ENCODE data around the gene CSRP3. TPM values are rescaled to one million over a fixed set of nuclear protein-coding genes. Genes with fewer than 3 reads are reported as not detected.

CSRP3 gene
- total RNA-seq, 2 experiments from 2014 or later = not detected

GRCh38 chr11:19161651-19162050 is 40.1 kb downstream of the CSRP3 start:
- H3K27ac Mint-ChIP-seq = no peak overlapping the region
- H3K27me3 Mint-ChIP-seq = no peaks in the 10 kb centered on the region
- H3K36me3 ChIP-seq (ENCODE audit: insufficient read depth, low read length) = peaks cover 34% of the 10 kb centered on the region
- H3K36me3 Mint-ChIP-seq (ENCODE audit: low read depth) = peaks cover 95% of the 10 kb centered on the region
- no peaks in the 10 kb centered on the region for H3K27me3 ChIP-seq (ENCODE audit: control insufficient read depth in 1 of 2, insufficient read depth in 2 of 2, low read length in 2 of 2)
- H3K4me1 ChIP-seq (ENCODE audit: insufficient read depth, low read length) = no peaks in the 10 kb centered on the region
- DNase-seq (no peak), ATAC-seq (ENCODE audit: poor library complexity) (no peak)
- no peak overlapping the region for H3K4me3 ChIP-seq (ENCODE audit: low read length)
- POLR2A ChIA-PET = no interaction called here
- TF ChIP-seq, protein P1, sequence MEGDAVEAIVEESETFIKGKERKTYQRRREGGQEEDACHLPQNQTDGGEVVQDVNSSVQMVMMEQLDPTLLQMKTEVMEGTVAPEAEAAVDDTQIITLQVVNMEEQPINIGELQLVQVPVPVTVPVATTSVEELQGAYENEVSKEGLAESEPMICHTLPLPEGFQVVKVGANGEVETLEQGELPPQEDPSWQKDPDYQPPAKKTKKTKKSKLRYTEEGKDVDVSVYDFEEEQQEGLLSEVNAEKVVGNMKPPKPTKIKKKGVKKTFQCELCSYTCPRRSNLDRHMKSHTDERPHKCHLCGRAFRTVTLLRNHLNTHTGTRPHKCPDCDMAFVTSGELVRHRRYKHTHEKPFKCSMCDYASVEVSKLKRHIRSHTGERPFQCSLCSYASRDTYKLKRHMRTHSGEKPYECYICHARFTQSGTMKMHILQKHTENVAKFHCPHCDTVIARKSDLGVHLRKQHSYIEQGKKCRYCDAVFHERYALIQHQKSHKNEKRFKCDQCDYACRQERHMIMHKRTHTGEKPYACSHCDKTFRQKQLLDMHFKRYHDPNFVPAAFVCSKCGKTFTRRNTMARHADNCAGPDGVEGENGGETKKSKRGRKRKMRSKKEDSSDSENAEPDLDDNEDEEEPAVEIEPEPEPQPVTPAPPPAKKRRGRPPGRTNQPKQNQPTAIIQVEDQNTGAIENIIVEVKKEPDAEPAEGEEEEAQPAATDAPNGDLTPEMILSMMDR (IDR thresholded peaks at IDR 0.05) = no peak
- H3K4me1 Mint-ChIP-seq (ENCODE audit: low read depth) = no peaks in the 10 kb centered on the region
- intact Hi-C loops (cut with DNase I, micrococcal nuclease) = no loop called here
- no peaks in the 10 kb centered on the region for H3K9me3 Mint-ChIP-seq
- CTCF ChIA-PET = no interaction called here
- no peak overlapping the region for H3K4me3 Mint-ChIP-seq
- H3K27ac ChIP-seq (ENCODE audit: low read depth in 1 of 2, low read length in 2 of 2) = no peak overlapping the region
- H3K9me3 ChIP-seq (ENCODE audit: control insufficient read depth in 1 of 2, insufficient read depth in 1 of 2, low read length in 2 of 2) = no peaks in the 10 kb centered on the region

DNA sequence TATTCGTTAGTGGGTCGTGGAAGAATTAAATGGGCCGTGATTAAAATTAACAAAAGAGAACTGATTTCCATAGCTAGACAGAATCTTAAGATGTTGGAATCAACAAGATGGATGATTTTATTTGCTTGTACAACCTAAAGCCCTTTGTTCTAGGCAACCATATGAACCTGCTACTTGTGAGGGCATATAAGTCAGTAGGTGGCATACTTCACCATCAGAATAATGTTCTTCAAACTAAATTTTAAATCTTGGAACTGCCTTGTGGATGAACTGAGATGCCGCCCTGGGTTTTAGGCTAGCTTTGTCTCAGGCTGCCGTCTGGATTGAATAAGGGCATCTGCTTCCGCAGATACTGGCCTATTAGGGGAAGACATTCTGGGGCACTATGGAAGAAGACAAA is 40.9 kb downstream of the CSRP3 start:
- no peak overlapping the region for H3K4me3 Mint-ChIP-seq
- no peaks in the 10 kb centered on the region for H3K9me3 Mint-ChIP-seq
- H3K27ac ChIP-seq (ENCODE audit: low read depth in 1 of 2, low read length in 2 of 2) = no peak overlapping the region
- no peaks in the 10 kb centered on the region for H3K4me1 ChIP-seq (ENCODE audit: insufficient read depth, low read length)
- ChIA-PET CTCF (no interaction called here), POLR2A (no interaction called here)
- no peaks in the 10 kb centered on the region for H3K9me3 ChIP-seq (ENCODE audit: control insufficient read depth in 1 of 2, insufficient read depth in 1 of 2, low read length in 2 of 2)
- DNase-seq = no peak
- no peaks in the 10 kb centered on the region for H3K27me3 ChIP-seq (ENCODE audit: control insufficient read depth in 1 of 2, insufficient read depth in 2 of 2, low read length in 2 of 2)
- H3K27me3 Mint-ChIP-seq = no peaks in the 10 kb centered on the region
- no peak overlapping the region for H3K4me3 ChIP-seq (ENCODE audit: low read length)
- TF ChIP-seq, protein P1 (IDR thresholded peaks at IDR 0.05) = no peak
- intact Hi-C loops (cut with DNase I, micrococcal nuclease) = no loop called here
- peaks cover 30% of the 10 kb centered on the region for H3K36me3 ChIP-seq (ENCODE audit: insufficient read depth, low read length)
- no peak for ATAC-seq (ENCODE audit: poor library complexity)
- H3K4me1 Mint-ChIP-seq (ENCODE audit: low read depth) = no peaks in the 10 kb centered on the region
- no peak overlapping the region for H3K27ac Mint-ChIP-seq
- peaks cover 94% of the 10 kb centered on the region for H3K36me3 Mint-ChIP-seq (ENCODE audit: low read depth)

GRCh38 chr11:19156892-19157291 is 44.9 kb downstream of the CSRP3 start:
- ChIA-PET POLR2A (no interaction called here), CTCF (interaction anchor here (1.0 kb wide), 1 partner anchor 58 kb away, joined by 3 read pairs; no protein-coding TSS in a partner anchor)
- intact Hi-C loops (cut with DNase I, micrococcal nuclease) = loop anchor here in 1 of 2 experiments (5.0 kb wide), 1 partner anchor 85 kb away; no protein-coding TSS in a partner anchor
- H3K9me3 Mint-ChIP-seq = no peaks in the 10 kb centered on the region
- no peaks in the 10 kb centered on the region for H3K27me3 ChIP-seq (ENCODE audit: control insufficient read depth in 1 of 2, insufficient read depth in 2 of 2, low read length in 2 of 2)
- DNase-seq (no peak), ATAC-seq (ENCODE audit: poor library complexity) (no peak)
- H3K36me3 ChIP-seq (ENCODE audit: insufficient read depth, low read length) = peaks cover 44% of the 10 kb centered on the region
- no peak overlapping the region for H3K27ac ChIP-seq (ENCODE audit: low read depth in 1 of 2, low read length in 2 of 2)
- H3K27me3 Mint-ChIP-seq = no peaks in the 10 kb centered on the region
- no peaks in the 10 kb centered on the region for H3K9me3 ChIP-seq (ENCODE audit: control insufficient read depth in 1 of 2, insufficient read depth in 1 of 2, low read length in 2 of 2)
- TF ChIP-seq, protein P1 (IDR thresholded peaks at IDR 0.05) = no peak
- H3K4me3 Mint-ChIP-seq = no peak overlapping the region
- no peaks in the 10 kb centered on the region for H3K4me1 Mint-ChIP-seq (ENCODE audit: low read depth)
- H3K4me1 ChIP-seq (ENCODE audit: insufficient read depth, low read length) = no peaks in the 10 kb centered on the region
- H3K27ac Mint-ChIP-seq = no peak overlapping the region
- H3K36me3 Mint-ChIP-seq (ENCODE audit: low read depth) = peaks cover 90% of the 10 kb centered on the region
- no peak overlapping the region for H3K4me3 ChIP-seq (ENCODE audit: low read length)
